Neural cell (in vitro differentiated cells): ENCODE data around the gene ELMO1.

Source experiments
- CTCF ChIP-seq: fragments of 450-650 bp; IDR thresholded peaks from 2 replicates; pipeline ENCODE4 v1.5.1; 2014; ENCODE audit warnings: antibody characterized with exemption, mild to moderate bottlenecking, moderate library complexity; ENCODE audit not compliant: poor library complexity, severe bottlenecking
- EP300 ChIP-seq: fragments of 450-650 bp; conservative IDR thresholded peaks from 2 replicates; pipeline ENCODE4 v1.6.1; 2014; ENCODE audit warnings: antibody characterized with exemption, mild to moderate bottlenecking, moderate library complexity; ENCODE audit not compliant: poor library complexity, severe bottlenecking
- EZH2 ChIP-seq: fragments of 200-600, 300-800 bp; shearing (Covaris generic), sonication (generic); IDR thresholded peaks from 2 replicates; pipeline ENCODE4 v1.6.1; 2014; ENCODE audit warnings: antibody characterized with exemption, low read length, borderline replicate concordance, mild to moderate bottlenecking; ENCODE audit not compliant: insufficient read depth, poor library complexity, severe bottlenecking
- POLR2AphosphoS5 ChIP-seq: IDR thresholded peaks from 2 replicates; pipeline ENCODE4 v1.6.1; 2012
- RAD21 ChIP-seq: fragments of 450-650 bp; conservative IDR thresholded peaks from 2 replicates; pipeline ENCODE4 v1.6.1; 2014; ENCODE audit warnings: antibody characterized with exemption, mild to moderate bottlenecking, moderate library complexity
- TAF1 ChIP-seq: IDR thresholded peaks from 2 replicates; pipeline ENCODE4 v1.6.1; 2012; ENCODE audit warnings: low read depth
- TF ChIP-seq, protein P1 (sequence below): IDR thresholded peaks from 2 replicates; pipeline ENCODE4 v1.6.1; 2012; ENCODE audit warnings: borderline replicate concordance

DNA sequence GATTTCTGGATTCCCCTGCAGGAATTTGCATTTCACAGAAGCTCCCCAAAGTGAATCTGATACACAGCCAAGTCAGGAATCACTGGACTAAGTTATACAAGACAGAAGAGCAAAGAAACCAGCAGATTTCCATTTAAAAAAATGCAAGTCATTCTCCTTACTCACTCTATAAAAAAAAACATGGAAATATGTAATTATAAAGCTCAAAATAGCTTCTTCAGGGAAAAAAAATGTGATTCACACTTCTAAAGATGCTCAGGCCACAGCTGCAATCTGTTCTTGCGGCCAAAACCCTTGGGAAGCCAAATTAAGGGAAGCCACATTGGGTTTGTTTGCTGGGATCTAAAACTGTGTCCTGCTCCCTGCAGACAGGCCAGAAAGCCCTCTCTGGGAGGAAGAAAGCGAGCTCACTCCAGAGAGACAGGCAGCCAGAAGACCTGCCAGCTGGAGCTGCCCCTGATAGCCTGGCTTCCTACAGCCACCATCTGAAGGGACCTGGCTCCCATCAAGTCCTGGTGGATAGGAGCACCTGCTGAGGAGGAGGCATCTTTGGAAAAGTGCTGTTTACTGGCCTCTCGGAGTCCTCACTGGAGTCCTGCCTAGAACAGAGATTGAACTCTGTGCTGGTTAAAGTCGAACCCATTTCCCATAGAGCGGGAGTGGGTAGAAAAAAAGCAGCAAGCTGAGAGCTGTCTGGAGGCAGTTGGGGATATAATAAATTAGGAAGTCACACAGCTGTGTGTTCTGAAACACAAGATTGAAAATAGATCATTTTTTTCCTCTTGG is 365.2 kb downstream of the ELMO1 start:
- TF ChIP-seq CTCF (no peak), RAD21 (no peak), EZH2 (no peak), EP300 (no peak), POLR2AphosphoS5 (no peak), TAF1 (no peak)
- TF ChIP-seq, protein P1, sequence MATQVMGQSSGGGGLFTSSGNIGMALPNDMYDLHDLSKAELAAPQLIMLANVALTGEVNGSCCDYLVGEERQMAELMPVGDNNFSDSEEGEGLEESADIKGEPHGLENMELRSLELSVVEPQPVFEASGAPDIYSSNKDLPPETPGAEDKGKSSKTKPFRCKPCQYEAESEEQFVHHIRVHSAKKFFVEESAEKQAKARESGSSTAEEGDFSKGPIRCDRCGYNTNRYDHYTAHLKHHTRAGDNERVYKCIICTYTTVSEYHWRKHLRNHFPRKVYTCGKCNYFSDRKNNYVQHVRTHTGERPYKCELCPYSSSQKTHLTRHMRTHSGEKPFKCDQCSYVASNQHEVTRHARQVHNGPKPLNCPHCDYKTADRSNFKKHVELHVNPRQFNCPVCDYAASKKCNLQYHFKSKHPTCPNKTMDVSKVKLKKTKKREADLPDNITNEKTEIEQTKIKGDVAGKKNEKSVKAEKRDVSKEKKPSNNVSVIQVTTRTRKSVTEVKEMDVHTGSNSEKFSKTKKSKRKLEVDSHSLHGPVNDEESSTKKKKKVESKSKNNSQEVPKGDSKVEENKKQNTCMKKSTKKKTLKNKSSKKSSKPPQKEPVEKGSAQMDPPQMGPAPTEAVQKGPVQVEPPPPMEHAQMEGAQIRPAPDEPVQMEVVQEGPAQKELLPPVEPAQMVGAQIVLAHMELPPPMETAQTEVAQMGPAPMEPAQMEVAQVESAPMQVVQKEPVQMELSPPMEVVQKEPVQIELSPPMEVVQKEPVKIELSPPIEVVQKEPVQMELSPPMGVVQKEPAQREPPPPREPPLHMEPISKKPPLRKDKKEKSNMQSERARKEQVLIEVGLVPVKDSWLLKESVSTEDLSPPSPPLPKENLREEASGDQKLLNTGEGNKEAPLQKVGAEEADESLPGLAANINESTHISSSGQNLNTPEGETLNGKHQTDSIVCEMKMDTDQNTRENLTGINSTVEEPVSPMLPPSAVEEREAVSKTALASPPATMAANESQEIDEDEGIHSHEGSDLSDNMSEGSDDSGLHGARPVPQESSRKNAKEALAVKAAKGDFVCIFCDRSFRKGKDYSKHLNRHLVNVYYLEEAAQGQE: no peak
